ENCODE data around the gene DUS1L.

DUS1L gene

GRCh38 chr17:82020572-82021106 lies 45.0 kb downstream of the DUS1L start:
- H3K36me3 ChIP-seq (ENCODE audit: insufficient read depth, low read length), result peaks cover 12% of the 10 kb centered on the region; the same call in 1 of the 2 replicates
- H3K4me3 ChIP-seq (ENCODE audit: low read depth, low read length, poor library complexity, severe bottlenecking), result peak overlapping the region; percentile 92
- no peaks in the 10 kb centered on the region for H4K20me1 ChIP-seq (ENCODE audit: insufficient read depth, low read length)
- H3K27me3 ChIP-seq (ENCODE audit: insufficient read depth, low read length), result no peaks in the 10 kb centered on the region
- no peaks in the 10 kb centered on the region for H3F3A ChIP-seq (ENCODE audit: insufficient read depth, low read length)
- H3K79me2 ChIP-seq (ENCODE audit: insufficient read depth, low read length), result no peaks in the 10 kb centered on the region
- H3K27ac ChIP-seq (ENCODE audit: low read depth, low read length, poor library complexity, severe bottlenecking), result no peak overlapping the region
- H3K9me2 ChIP-seq (ENCODE audit: low read depth, low read length), result no peaks in the 10 kb centered on the region
- no peaks in the 10 kb centered on the region for H3K9me3 ChIP-seq (ENCODE audit: low read length)
- H3K9ac ChIP-seq (ENCODE audit: low read length), result peak overlapping the region; percentile 88; the same call in 1 of the 2 replicates
- H3K4me1 ChIP-seq (ENCODE audit: insufficient read depth, low read length, severe bottlenecking), result peaks cover 24% of the 10 kb centered on the region
- H3K4me2 ChIP-seq (ENCODE audit: low read length), result peak overlapping the region; percentile 100
- TF ChIP-seq CTCF (IDR thresholded peaks at IDR 0.05; ENCODE audit: low read length), result no peak
- no peak for TF ChIP-seq EZH2 (IDR thresholded peaks at IDR 0.05; ENCODE audit: borderline replicate concordance, low read length)
- no peak overlapping the region for H2AFZ ChIP-seq (ENCODE audit: low read length)

- peak; percentile 90 for TF ChIP-seq CTCF (IDR thresholded peaks at IDR 0.05; ENCODE audit: low read length)
- no peak for TF ChIP-seq EZH2 (IDR thresholded peaks at IDR 0.05; ENCODE audit: borderline replicate concordance, low read length)
- H3F3A ChIP-seq (ENCODE audit: insufficient read depth, low read length), result no peaks in the 10 kb centered on the region
- H3K4me1 ChIP-seq (ENCODE audit: insufficient read depth, low read length, severe bottlenecking), result peaks cover 24% of the 10 kb centered on the region
- H2AFZ ChIP-seq (ENCODE audit: low read length), result no peak overlapping the region
- no peaks in the 10 kb centered on the region for H3K79me2 ChIP-seq (ENCODE audit: insufficient read depth, low read length)
- H3K4me3 ChIP-seq (ENCODE audit: low read depth, low read length, poor library complexity, severe bottlenecking), result no peak overlapping the region
- no peak overlapping the region for H3K4me2 ChIP-seq (ENCODE audit: low read length)
- H3K9me2 ChIP-seq (ENCODE audit: low read depth, low read length), result no peaks in the 10 kb centered on the region
- peaks cover 12% of the 10 kb centered on the region; the same call in 1 of the 2 replicates for H3K36me3 ChIP-seq (ENCODE audit: insufficient read depth, low read length)
- no peaks in the 10 kb centered on the region for H4K20me1 ChIP-seq (ENCODE audit: insufficient read depth, low read length)
- peaks cover 3% of the 10 kb centered on the region; the same call in 1 of the 2 replicates for H3K27me3 ChIP-seq (ENCODE audit: insufficient read depth, low read length)
- no peak overlapping the region for H3K27ac ChIP-seq (ENCODE audit: low read depth, low read length, poor library complexity, severe bottlenecking)
- H3K9ac ChIP-seq (ENCODE audit: low read length), result no peak overlapping the region
- H3K9me3 ChIP-seq (ENCODE audit: low read length), result no peaks in the 10 kb centered on the region
These were observed 45.7 kb downstream of the DUS1L start for GRCh38 chr17:82019690-82020571.

- H3K4me1 ChIP-seq (ENCODE audit: insufficient read depth, low read length, severe bottlenecking), result peaks cover 20% of the 10 kb centered on the region
These were observed 46.5 kb downstream of the DUS1L start for GRCh38 chr17:82018989-82019689.

More at GRCh38 chr17:82018989-82019689, 46.5 kb downstream of the DUS1L start:
- Histone ChIP-seq H3K9me2 (ENCODE audit: low read depth, low read length) (no peaks in the 10 kb centered on the region), H2AFZ (ENCODE audit: low read length) (no peak overlapping the region), H3K79me2 (ENCODE audit: insufficient read depth, low read length) (no peaks in the 10 kb centered on the region), H3K4me3 (ENCODE audit: low read depth, low read length, poor library complexity, severe bottlenecking) (no peak overlapping the region), H3K9me3 (ENCODE audit: low read length) (no peaks in the 10 kb centered on the region), H3F3A (ENCODE audit: insufficient read depth, low read length) (no peaks in the 10 kb centered on the region), H4K20me1 (ENCODE audit: insufficient read depth, low read length) (no peaks in the 10 kb centered on the region), H3K4me2 (ENCODE audit: low read length) (no peak overlapping the region), H3K27ac (ENCODE audit: low read depth, low read length, poor library complexity, severe bottlenecking) (no peak overlapping the region), H3K9ac (ENCODE audit: low read length) (no peak overlapping the region), H3K27me3 (ENCODE audit: insufficient read depth, low read length) (peaks cover 3% of the 10 kb centered on the region; the same call in 1 of the 2 replicates), H3K36me3 (ENCODE audit: insufficient read depth, low read length) (peaks cover 12% of the 10 kb centered on the region; the same call in 1 of the 2 replicates)
- TF ChIP-seq EZH2 (IDR thresholded peaks at IDR 0.05; ENCODE audit: borderline replicate concordance, low read length) (no peak), CTCF (IDR thresholded peaks at IDR 0.05; ENCODE audit: low read length) (no peak)
